Activated gamma-delta T cell (primary cell): ENCODE data around the gene LANCL1.

Source experiments
- DNase-seq: peaks from one replicate; lab custom pipeline; 2025; lab: John Stamatoyannopoulos, UW

Gene LANCL1

DNA sequence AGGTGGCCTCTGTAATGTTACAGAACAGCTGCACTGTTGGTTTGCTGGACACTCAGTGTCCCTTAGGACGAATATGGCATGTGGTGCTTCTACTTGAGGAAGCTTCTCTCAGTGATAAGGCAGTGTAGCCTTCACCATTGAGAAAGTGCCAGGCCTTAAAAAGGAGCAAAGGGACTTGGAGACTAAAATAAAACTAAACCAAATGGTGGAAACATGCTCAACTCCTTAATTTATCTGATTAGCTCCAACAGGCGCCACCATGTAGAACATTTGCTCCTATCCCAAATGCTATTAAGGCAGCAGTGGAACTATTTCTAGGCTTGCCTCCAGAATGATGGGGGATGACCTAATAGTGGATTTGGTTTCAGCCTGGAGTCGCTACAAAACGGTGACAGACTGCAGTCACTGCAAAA, 84.1 kb downstream of the LANCL1 start:
- DNase-seq, result no peak

GRCh38 chr2:210389856-210390255, 86.7 kb downstream of the LANCL1 start:
- DNase-seq, result no peak

DNA sequence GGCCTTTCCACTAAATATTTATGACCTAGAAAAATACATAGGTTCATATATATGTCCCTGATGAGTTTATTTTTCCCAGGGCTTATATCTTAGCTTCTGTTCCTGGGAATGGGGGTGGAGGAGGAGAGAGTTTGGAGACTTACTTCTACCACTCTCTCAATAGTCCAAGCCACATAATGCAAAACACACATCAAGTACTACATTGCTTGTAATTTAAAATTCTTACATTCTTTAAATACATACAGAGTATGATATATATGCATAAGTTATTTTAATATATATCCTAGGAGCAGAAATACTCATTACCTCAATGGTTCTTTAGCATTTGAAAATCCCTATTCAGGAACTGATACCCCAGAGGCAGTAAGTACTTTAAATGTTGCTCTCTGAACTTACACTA, 88.4 kb downstream of the LANCL1 start:
- DNase-seq, result no peak

DNA sequence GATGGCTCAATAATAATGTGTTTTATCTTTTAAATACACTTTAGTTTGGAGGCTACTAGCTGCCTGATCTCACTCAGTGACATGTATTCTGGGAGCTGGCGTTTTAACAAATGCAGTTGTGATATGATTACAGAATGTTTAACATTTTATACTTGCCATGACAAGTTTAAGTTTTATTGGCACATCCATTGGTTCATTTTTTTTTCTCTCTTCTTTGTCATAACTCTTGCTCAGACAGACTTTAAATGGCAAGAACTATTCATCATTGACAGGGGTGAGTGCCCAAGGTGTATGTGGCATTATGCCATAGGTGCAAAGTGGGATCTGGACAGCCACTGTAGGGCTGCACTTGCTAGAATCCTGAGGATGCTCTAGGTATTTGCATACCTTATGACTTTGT, 89.5 kb downstream of the LANCL1 start:
- no peak for DNase-seq
